Lower leg skin (tissue), 4 donors: ENCODE data around the gene CCDC183. TPM values are rescaled to one million over a fixed set of nuclear protein-coding genes. Genes with fewer than 3 reads are reported as not detected.
"Not testable (repeated sequence)": the region's sequence is repeated elsewhere in the genome, so short reads cannot be mapped to it uniquely, and the experiment has no call there.

Source experiments
- DNase-seq, 2 donors: peaks; one replicate each; pipeline ENCODE4 v3.0.0-alpha.2; 2019; ENCODE audit warnings: low spot score in 2 of 2
- H3K4me3 ChIP-seq: fragments of 200-600 bp; sonication (generic); 2 replicates; pipeline ENCODE4 v1.5.1; 2017; ENCODE audit warnings: mild to moderate bottlenecking, low read depth; ENCODE audit not compliant: poor library complexity, severe bottlenecking
- CTCF ChIP-seq, 3 donors: fragments of 450-650 bp; IDR thresholded peaks; one replicate each; pipeline ENCODE4 v1.5.1; 2016; ENCODE audit warnings: antibody characterized with exemption in 3 of 3, mild to moderate bottlenecking in 3 of 3, moderate library complexity in 2 of 3
- POLR2A ChIP-seq, 2 donors: fragments of 450-650 bp; IDR thresholded peaks; one replicate each; pipeline ENCODE4 v1.6.1; 2016 to 2017; ENCODE audit warnings: antibody characterized with exemption in 2 of 2, mild to moderate bottlenecking in 1 of 2, moderate library complexity in 1 of 2
- WGBS, 2 donors: methylation state at CpG; one replicate each; pipeline ENCODE4 v1.1.5; 2018; 5-methylcytosine and 5-hydroxymethylcytosine counted together
- intact Hi-C: fragments of 100-400 bp; cut with DNase I; formaldehyde crosslinking; loops from one replicate; pipeline ENCODE4 v1.15.0; 2023; ENCODE audit warnings: low total_unique reads
- total RNA-seq, 4 donors: library from RNA; depleted of rRNA; stranded (reverse); fragments of >200 nt; gene quantifications; one replicate each; pipeline ENCODE4 v1.1.0, GENCODE V29; 2016

Gene CCDC183
- total RNA-seq, 4 donors from 2014 or later: 0.37 to 9.1 (median 2.0) TPM

DNA sequence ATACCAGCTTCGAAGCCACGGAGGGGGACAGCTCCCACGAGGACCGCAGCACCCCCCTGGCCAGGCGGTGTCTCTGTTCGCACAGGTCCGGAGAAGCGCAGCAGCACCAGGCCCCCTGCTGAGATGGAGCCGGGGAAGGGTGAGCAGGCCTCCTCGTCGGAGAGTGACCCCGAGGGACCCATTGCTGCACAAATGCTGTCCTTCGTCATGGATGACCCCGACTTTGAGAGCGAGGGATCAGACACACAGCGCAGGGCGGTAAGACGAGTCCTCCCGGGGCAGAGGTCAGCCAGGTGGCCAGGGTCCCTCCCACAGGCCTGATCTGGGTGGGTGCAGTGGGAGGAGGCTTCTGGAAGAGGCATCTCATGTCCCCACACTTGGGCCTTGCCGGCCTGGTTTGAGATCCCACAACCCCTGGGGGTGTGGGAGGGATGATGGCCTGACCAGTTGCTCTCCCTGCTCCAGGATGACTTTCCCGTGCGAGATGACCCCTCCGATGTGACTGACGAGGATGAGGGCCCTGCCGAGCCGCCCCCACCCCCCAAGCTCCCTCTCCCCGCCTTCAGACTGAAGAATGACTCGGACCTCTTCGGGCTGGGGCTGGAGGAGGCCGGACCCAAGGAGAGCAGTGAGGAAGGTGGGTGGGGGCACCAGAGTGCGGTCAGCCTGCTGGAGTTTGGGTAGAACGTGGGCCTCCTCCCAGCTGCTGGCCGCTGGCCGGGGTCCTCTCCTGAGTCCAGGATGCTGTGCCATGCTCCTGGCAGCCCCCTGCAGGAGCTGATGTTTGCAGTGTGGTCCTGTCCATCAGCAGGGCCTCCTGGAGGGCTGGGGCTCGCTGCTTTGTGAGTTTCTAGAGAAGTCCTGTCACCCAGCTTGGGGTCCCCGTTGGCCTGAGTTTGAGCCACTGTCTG is 43.3 kb downstream of the CCDC183 start:
- no peak for DNase-seq
- WGBS, 2 donors: 87 to 90% methylated on average over 32 to 36 of the region's 36 CpGs
- no peak overlapping the region for H3K4me3 ChIP-seq
- TF ChIP-seq POLR2A (IDR thresholded peaks at IDR 0.05) (no peak), CTCF (IDR thresholded peaks at IDR 0.05) (no peak)
- intact Hi-C loops: no loop called here

DNA sequence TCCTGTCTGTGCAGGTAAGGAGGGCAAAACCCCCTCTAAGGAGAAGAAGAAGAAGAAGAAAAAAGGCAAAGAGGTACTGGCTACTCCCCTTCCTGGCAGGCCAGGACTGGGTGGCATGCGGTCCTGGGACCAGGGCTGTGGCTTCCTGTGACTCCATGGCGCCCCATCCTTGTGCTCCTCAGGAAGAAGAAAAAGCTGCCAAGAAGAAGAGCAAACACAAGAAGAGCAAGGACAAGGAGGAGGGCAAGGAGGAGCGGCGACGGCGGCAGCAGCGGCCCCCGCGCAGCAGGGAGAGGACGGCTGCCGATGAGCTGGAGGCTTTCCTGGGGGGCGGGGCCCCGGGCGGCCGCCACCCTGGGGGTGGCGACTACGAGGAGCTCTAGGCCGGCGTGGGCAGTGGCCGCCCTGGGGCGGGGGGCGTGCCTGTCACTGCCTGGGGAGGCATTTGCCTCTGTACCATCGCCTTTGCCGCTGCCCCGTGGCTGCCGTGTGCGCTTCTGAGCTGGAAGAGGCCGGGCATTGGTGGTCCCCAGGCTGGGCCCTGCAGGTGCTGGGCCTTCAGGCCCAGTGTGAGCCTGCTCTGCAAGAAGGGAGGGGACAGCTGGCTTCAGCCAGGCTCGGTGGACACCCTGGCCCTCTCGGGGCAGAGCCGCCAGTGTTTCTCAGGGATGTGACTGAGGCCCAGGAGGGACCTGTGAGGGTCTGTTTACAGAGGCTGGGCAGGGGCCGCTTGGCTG is 44.2 kb downstream of the CCDC183 start:
- WGBS, 2 donors: 62 to 72% methylated on average over 20 to 29 of the region's 32 CpGs
- intact Hi-C loops: no loop called here
- no peak for TF ChIP-seq CTCF (IDR thresholded peaks at IDR 0.05)
- no peak for TF ChIP-seq POLR2A (IDR thresholded peaks at IDR 0.05)
- DNase-seq: no peak
- no peak overlapping the region for H3K4me3 ChIP-seq

DNA sequence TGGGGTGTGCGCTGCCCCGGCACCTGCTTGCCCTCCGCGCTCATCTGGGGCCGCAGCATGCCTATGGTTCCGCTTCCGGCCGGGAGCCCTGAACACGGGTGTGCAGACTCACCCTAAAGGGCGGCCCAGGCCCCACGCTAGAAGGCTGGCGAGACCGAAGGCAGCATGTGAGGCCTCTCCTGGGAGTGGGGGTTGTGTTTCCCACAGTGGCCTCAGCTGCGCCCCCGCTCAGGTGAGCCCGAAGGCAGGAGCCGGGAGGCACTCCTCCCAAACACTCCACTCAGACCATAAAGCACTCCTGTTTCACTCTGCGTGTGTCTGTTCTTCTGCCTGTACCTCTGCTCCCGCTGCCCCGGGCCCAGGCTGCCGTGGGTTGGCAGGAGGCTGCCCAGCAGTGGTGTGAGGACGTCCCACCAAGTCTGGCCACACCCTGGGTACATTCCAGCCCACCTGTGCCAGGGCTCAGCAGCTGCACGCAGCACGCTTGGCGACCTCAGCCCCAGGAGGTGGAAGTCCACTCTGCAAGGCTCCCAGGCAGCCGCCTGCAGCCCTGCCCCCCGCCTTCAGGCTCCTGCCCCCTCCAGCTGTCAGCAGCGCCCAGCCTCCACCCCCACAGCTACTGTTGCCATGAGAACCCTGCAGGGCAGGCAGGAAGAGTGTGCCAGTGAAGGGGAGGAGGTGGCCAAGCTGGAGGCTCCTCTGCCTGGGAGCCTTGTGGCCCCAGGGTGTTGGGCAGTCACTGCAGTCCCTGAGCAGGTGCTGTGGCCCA is 44.9 kb downstream of the CCDC183 start:
- no peak for DNase-seq
- WGBS, 2 donors: 42 to 67% methylated on average over 15 to 28 of the region's 28 CpGs
- TF ChIP-seq POLR2A (IDR thresholded peaks at IDR 0.05) (no peak), CTCF (IDR thresholded peaks at IDR 0.05) (no peak)
- H3K4me3 ChIP-seq: no peak overlapping the region
- intact Hi-C loops: no loop called here

DNA sequence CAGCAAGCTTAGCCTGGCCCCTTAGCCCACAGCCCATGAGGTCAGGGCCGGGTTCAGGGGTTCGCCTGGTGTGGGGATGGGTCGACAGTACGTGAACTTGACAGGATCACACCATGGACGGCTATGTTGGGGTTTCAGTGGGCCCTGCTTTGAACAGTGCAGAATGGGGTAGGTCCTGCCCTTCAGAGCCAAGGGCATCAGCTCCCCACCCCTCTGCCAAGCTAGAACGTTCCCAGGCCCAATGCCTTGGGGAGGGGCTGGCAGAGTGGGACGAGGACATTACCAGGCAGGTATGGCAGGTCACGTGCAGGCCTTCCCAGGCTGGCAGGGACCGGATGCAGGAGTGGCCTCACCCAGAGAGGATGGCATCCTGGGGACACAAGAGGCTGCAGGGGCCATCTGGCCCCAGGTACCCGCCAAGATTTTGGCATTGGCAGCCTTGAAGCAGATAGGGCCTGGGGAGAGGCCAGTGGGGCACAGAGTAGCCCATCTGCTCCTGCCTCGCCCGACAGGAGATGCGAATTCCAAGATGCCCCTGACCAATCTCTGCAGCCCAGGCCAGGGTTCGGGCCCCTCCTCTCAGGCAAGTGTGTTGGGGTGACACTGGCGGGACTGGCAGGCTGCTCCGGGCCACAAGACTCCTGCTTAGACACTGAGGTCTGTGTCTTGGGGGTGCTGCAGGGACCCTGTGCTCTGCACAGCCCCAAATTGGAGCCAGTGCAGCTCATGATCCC is 45.7 kb downstream of the CCDC183 start:
- H3K4me3 ChIP-seq, intact Hi-C loops, DNase-seq: not testable (repeated sequence)
- WGBS, 2 donors: 38 to 40% methylated on average over 14 to 16 of the region's 16 CpGs

GRCh38 chr9:136842380-136842948 is 46.3 kb downstream of the CCDC183 start, which contains the start of gene AJM1:
AJM1 (plus strand) TSS chr9:136842478; CDS start chr9:136844415, 1,937 bp downstream.
- intact Hi-C loops: not testable (repeated sequence)
- peak in 1 of 2 donors; percentile 95 for DNase-seq
- 0 to 5% methylated on average over 7 to 25 of the region's 27 CpGs for WGBS, 2 donors
- H3K4me3 ChIP-seq: peak within 1 kb of the TSS; percentile 13
- TF ChIP-seq CTCF (IDR thresholded peaks at IDR 0.05): peak in 1 of 3 donors; percentile 11

DNA sequence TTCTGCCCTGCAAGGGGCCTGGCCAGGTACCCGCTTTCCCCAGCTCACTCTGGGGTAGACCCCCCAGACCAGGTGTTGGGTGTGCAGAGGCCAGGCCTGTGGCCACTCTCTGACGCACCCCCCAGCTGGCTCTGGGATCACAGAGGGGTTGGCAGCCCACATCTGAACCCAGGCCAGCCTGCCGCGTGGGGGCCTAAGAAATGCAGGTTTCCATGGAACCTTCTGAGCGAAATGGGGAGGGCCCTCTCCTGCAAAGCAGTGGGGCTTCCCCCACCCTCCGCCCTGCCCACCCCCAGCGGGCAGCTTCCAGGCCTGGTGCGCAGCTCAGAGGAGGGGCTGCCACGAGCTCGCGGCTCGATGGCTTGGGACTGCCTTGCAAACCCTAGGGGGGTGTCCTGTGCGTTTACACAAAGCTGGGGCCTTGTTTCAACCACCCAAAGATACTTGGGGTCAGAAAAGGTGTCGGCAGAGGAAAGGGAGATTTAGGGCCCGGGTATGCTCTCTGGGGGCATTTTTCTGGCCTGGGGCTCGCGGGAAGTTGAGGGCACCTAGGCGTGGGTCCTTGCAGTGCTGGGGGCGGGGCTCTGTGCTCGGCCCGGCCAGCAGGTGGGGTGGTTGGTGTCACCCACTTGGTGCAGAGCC is 47.1 kb downstream of the CCDC183 start:
- H3K4me3 ChIP-seq: not testable (repeated sequence)

More for the DNA sequence above, 47.1 kb downstream of the CCDC183 start:
- intact Hi-C loops, DNase-seq: not testable (repeated sequence)
- 7 to 9% methylated on average over 9 to 20 of the region's 21 CpGs for WGBS, 2 donors
